ENCODE data around the gene CADPS. TPM values are rescaled to one million over a fixed set of nuclear protein-coding genes. Genes with fewer than 3 reads are reported as not detected.

Gene CADPS
- total and polyA plus RNA-seq, 2 of the 4 experiments (the other 2 are of a cell fraction), result not detected

GRCh38 chr3:62876064-62876463 is 848 bp upstream of the CADPS start:
- POLR2A ChIA-PET (ENCODE audit: unreplicated experiment), result no interaction called here
- dilution Hi-C loops (cut with HindIII; ENCODE audit: low sequenced_read_pairs, unreplicated experiment), result no loop called here
- Histone ChIP-seq H3K4me2 (ENCODE audit: low read depth, low read length) (no peak overlapping the region), H2BK120ac (ENCODE audit: low read depth, low read length) (no peak overlapping the region), H3K4me1 (ENCODE audit: control insufficient read depth, insufficient read depth, low read length) (no peaks in the 10 kb centered on the region), H2BK5ac (ENCODE audit: low read depth, low read length, poor library complexity, severe bottlenecking) (no peak overlapping the region), H4K8ac (ENCODE audit: low read depth in 2 of 2, low read length in 2 of 2) (no peak overlapping the region), H3K9me3 (ENCODE audit: control insufficient read depth, insufficient read depth, low read length) (peaks cover 4% of the 10 kb centered on the region; the same call in 1 of the 2 replicates), H4K5ac (ENCODE audit: low read depth, low read length) (no peak overlapping the region), H3K56ac (ENCODE audit: extremely low read depth, insufficient read depth, low read length) (no peak overlapping the region), H3K79me1 (ENCODE audit: low read depth in 1 of 2, low read length in 2 of 2) (no peaks in the 10 kb centered on the region), H2AK9ac (replicated peaks; ENCODE audit: low read depth, low read length, poor library complexity) (no peak overlapping the region), H2BK15ac (ENCODE audit: low read depth, low read length) (no peak overlapping the region), H4K20me1 (ENCODE audit: insufficient read depth, low read length) (no peaks in the 10 kb centered on the region), H3K27ac (ENCODE audit: insufficient read depth, low read length) (no peak overlapping the region), H3K4me3 (ENCODE audit: insufficient read depth, low read depth, low read length) (no peak overlapping the region), H3K14ac (replicated peaks; ENCODE audit: low read depth, low read length) (no peak overlapping the region), H3K9ac (ENCODE audit: low read depth, low read length) (no peak overlapping the region), H4K91ac (ENCODE audit: insufficient read depth, low read depth, low read length) (no peak overlapping the region), H2BK20ac (ENCODE audit: low read depth, low read length) (no peak overlapping the region), H2AK5ac (ENCODE audit: low read depth, low read length) (no peak overlapping the region), H3K27me3 (ENCODE audit: control insufficient read depth, insufficient read depth, low read length) (peaks cover 11% of the 10 kb centered on the region), H3K36me3 (ENCODE audit: control insufficient read depth, insufficient read depth, low read length) (no peaks in the 10 kb centered on the region), H3K4ac (ENCODE audit: low read depth, low read length) (no peak overlapping the region), H2AFZ (replicated peaks; ENCODE audit: low read length, poor library complexity) (no peak overlapping the region), H3K9me1 (ENCODE audit: insufficient read depth, low read length) (no peaks in the 10 kb centered on the region), H3K23ac (ENCODE audit: low read depth, low read length) (no peak overlapping the region), H3K18ac (ENCODE audit: low read depth, low read length) (no peak overlapping the region)
- CTCF ChIA-PET, result no interaction called here
- in situ Hi-C loops (cut with MboI; ENCODE audit: low sequenced_read_pairs), result no loop called here
- intact Hi-C loops (cut with micrococcal nuclease), result no loop called here
- no TSS peak for BruUV-seq (replicated peaks)
- 4% methylated on average over 8 of the region's 17 CpGs; no CpG with 5 or more reads in 1 of the 2 experiments for WGBS, 2 experiments (ENCODE audit: extremely low coverage in 2 of 2, insufficient read length in 1 of 2)
- TF ChIP-seq MAZ (IDR thresholded peaks at IDR 0.05; ENCODE audit: borderline replicate concordance, low read depth, low read length), result no peak
- no peak for TF ChIP-seq POLR2A (IDR thresholded peaks at IDR 0.05; ENCODE audit: low read depth, low read length)
- no peak for TF ChIP-seq ELK1 (IDR thresholded peaks at IDR 0.05; ENCODE audit: borderline replicate concordance, low read depth, low read length)
- no peak for TF ChIP-seq CHD1 (IDR thresholded peaks at IDR 0.05; ENCODE audit: low read depth, low read length)
- no peak for ATAC-seq (ENCODE audit: low read depth)
- DNase-seq, result peak; percentile 20
